ENCODE data around the gene KRTAP27-1. TPM values are rescaled to one million over a fixed set of nuclear protein-coding genes. Genes with fewer than 3 reads are reported as not detected.

KRTAP27-1 gene
- not detected in 2 replicates for total RNA-seq (2014; rRNA removed; shearing (Covaris generic))

- in situ Hi-C loops (cut with HindIII; ENCODE audit: low sequenced_read_pairs): no loop called here
- peak; percentile 50 for DNase-seq (ENCODE audit: low spot score)
These were observed at the start of gene KRTAP27-1 for GRCh38 chr21:30337276-30337744. Gene KRTAP27-1 (minus strand): TSS chr21:30337694. CDS start chr21:30337668, 26 bp downstream.

- DNase-seq (ENCODE audit: low spot score): no peak
- in situ Hi-C loops (cut with HindIII; ENCODE audit: low sequenced_read_pairs): no loop called here
These were observed 44.7 kb upstream of the KRTAP27-1 start for GRCh38 chr21:30382201-30382600.

- in situ Hi-C loops (cut with HindIII; ENCODE audit: low sequenced_read_pairs): no loop called here
- no peak for DNase-seq (ENCODE audit: low spot score)
These were observed 34.8 kb upstream of the KRTAP27-1 start, which contains the start of gene KRTAP13-2 for GRCh38 chr21:30372139-30372770. Gene KRTAP13-2 (minus strand): TSS chr21:30372271. CDS start chr21:30372213, 58 bp downstream.

- in situ Hi-C loops (cut with HindIII; ENCODE audit: low sequenced_read_pairs): no loop called here
- DNase-seq (ENCODE audit: low spot score): no peak
These were observed 18.4 kb upstream of the KRTAP27-1 start for GRCh38 chr21:30355906-30356305.

- in situ Hi-C loops (cut with HindIII; ENCODE audit: low sequenced_read_pairs): no loop called here
- no peak for DNase-seq (ENCODE audit: low spot score)
These were observed 17.0 kb upstream of the KRTAP27-1 start for GRCh38 chr21:30354308-30355005.

GRCh38 chr21:30351534-30351933, 14.0 kb upstream of the KRTAP27-1 start:
- in situ Hi-C loops (cut with HindIII; ENCODE audit: low sequenced_read_pairs): no loop called here
- DNase-seq (ENCODE audit: low spot score): no peak

GRCh38 chr21:30349572-30349971, 12.1 kb upstream of the KRTAP27-1 start:
- in situ Hi-C loops (cut with HindIII; ENCODE audit: low sequenced_read_pairs): no loop called here
- no peak for DNase-seq (ENCODE audit: low spot score)

- in situ Hi-C loops (cut with HindIII; ENCODE audit: low sequenced_read_pairs): no loop called here
These were observed 11.0 kb upstream of the KRTAP27-1 start, which contains the start of gene KRTAP23-1 for GRCh38 chr21:30348506-30348905. Gene KRTAP23-1 (minus strand): TSS chr21:30348606. CDS start chr21:30348606, 0 bp downstream.

GRCh38 chr21:30345014-30345413, 7.5 kb upstream of the KRTAP27-1 start:
- no peak for DNase-seq (ENCODE audit: low spot score)
- in situ Hi-C loops (cut with HindIII; ENCODE audit: low sequenced_read_pairs): no loop called here

More at GRCh38 chr21:30348506-30348905, 11.0 kb upstream of the KRTAP27-1 start, which contains the start of gene KRTAP23-1:
- DNase-seq (ENCODE audit: low spot score): no peak

GRCh38 chr21:30340714-30341573, 3.5 kb upstream of the KRTAP27-1 start:
- DNase-seq (ENCODE audit: low spot score): peak; percentile 8
- in situ Hi-C loops (cut with HindIII; ENCODE audit: low sequenced_read_pairs): no loop called here

GRCh38 chr21:30338717-30339116, 1.2 kb upstream of the KRTAP27-1 start:
- in situ Hi-C loops (cut with HindIII; ENCODE audit: low sequenced_read_pairs): no loop called here
- DNase-seq (ENCODE audit: low spot score): no peak

- in situ Hi-C loops (cut with HindIII; ENCODE audit: low sequenced_read_pairs): no loop called here
- no peak for DNase-seq (ENCODE audit: low spot score)
These were observed 278 bp upstream of the KRTAP27-1 start for GRCh38 chr21:30337772-30338171.

- no peak for DNase-seq (ENCODE audit: low spot score)
- in situ Hi-C loops (cut with HindIII; ENCODE audit: low sequenced_read_pairs): no loop called here
These were observed 898 bp downstream of the KRTAP27-1 start for GRCh38 chr21:30336596-30336995.

GRCh38 chr21:30333736-30334135, 3.8 kb downstream of the KRTAP27-1 start:
- in situ Hi-C loops (cut with HindIII; ENCODE audit: low sequenced_read_pairs): no loop called here
- DNase-seq (ENCODE audit: low spot score): no peak

GRCh38 chr21:30332681-30333080, 4.8 kb downstream of the KRTAP27-1 start:
- no peak for DNase-seq (ENCODE audit: low spot score)
- in situ Hi-C loops (cut with HindIII; ENCODE audit: low sequenced_read_pairs): no loop called here

- in situ Hi-C loops (cut with HindIII; ENCODE audit: low sequenced_read_pairs): no loop called here
- no peak for DNase-seq (ENCODE audit: low spot score)
These were observed 8.2 kb downstream of the KRTAP27-1 start for GRCh38 chr21:30329203-30329875.

- in situ Hi-C loops (cut with HindIII; ENCODE audit: low sequenced_read_pairs): no loop called here
- no peak for DNase-seq (ENCODE audit: low spot score)
These were observed 11.1 kb downstream of the KRTAP27-1 start for GRCh38 chr21:30326390-30326789.

- in situ Hi-C loops (cut with HindIII; ENCODE audit: low sequenced_read_pairs): no loop called here
- no peak for DNase-seq (ENCODE audit: low spot score)
These were observed 17.3 kb downstream of the KRTAP27-1 start, which contains the start of gene KRTAP26-1 for GRCh38 chr21:30320215-30320614. Gene KRTAP26-1 (minus strand): TSS chr21:30320315. CDS start chr21:30320035, 280 bp downstream.

GRCh38 chr21:30315701-30316100, 21.8 kb downstream of the KRTAP27-1 start:
- in situ Hi-C loops (cut with HindIII; ENCODE audit: low sequenced_read_pairs): no loop called here
- no peak for DNase-seq (ENCODE audit: low spot score)

Measured in G401 (cell line).